HG02840 (cell line): ENCODE results near the gene TERT.

Experiments
- ATAC-seq: cut with Tn5 transposase; IDR thresholded peaks from one replicate; pipeline ENCODE4 v1.9.1; 2021; ENCODE audit warnings: mild to moderate bottlenecking, moderate library complexity, moderate number of reproducible peaks; ENCODE audit not compliant: unreplicated experiment, low FRiP score

Gene TERT

GRCh38 chr5:1319436-1320256, 24.8 kb upstream of the TERT start:
- no peak for ATAC-seq

- ATAC-seq = no peak
Measured at GRCh38 chr5:1318659-1319251, 23.9 kb upstream of the TERT start.

- ATAC-seq = no peak
Measured at GRCh38 chr5:1317921-1318565, 23.2 kb upstream of the TERT start.

- ATAC-seq = no peak
Measured at GRCh38 chr5:1316588-1317340, 21.9 kb upstream of the TERT start.

GRCh38 chr5:1315709-1316587, 21.1 kb upstream of the TERT start:
- ATAC-seq = peak; percentile 50

GRCh38 chr5:1315018-1315708, 20.3 kb upstream of the TERT start:
- ATAC-seq = no peak

GRCh38 chr5:1314564-1314982, 19.7 kb upstream of the TERT start:
- ATAC-seq = no peak

- ATAC-seq = peak; percentile 69
Measured at GRCh38 chr5:1312993-1313833, 18.3 kb upstream of the TERT start.

GRCh38 chr5:1312206-1312605, 17.3 kb upstream of the TERT start:
- no peak for ATAC-seq

GRCh38 chr5:1311439-1312055, 16.7 kb upstream of the TERT start:
- ATAC-seq = no peak

- no peak for ATAC-seq
Measured at GRCh38 chr5:1310118-1310517, 15.2 kb upstream of the TERT start.

- ATAC-seq = no peak
Measured at GRCh38 chr5:1304033-1304432, 9.2 kb upstream of the TERT start.

- no peak for ATAC-seq
Measured at GRCh38 chr5:1302258-1302657, 7.4 kb upstream of the TERT start.

- ATAC-seq = no peak
Measured at GRCh38 chr5:1300581-1301083, 5.8 kb upstream of the TERT start.

- no peak for ATAC-seq
Measured at GRCh38 chr5:1299961-1300360, 5.1 kb upstream of the TERT start.

GRCh38 chr5:1299511-1299850, 4.6 kb upstream of the TERT start:
- no peak for ATAC-seq

- ATAC-seq = no peak
Measured at GRCh38 chr5:1298723-1299510, 4.0 kb upstream of the TERT start.
